ENCODE results near the gene THRAP3. TPM values are rescaled to one million over a fixed set of nuclear protein-coding genes. Genes with fewer than 3 reads are reported as not detected.

The THRAP3 gene
- total RNA-seq, 1 donor from 2014 or later: 119 TPM

DNA sequence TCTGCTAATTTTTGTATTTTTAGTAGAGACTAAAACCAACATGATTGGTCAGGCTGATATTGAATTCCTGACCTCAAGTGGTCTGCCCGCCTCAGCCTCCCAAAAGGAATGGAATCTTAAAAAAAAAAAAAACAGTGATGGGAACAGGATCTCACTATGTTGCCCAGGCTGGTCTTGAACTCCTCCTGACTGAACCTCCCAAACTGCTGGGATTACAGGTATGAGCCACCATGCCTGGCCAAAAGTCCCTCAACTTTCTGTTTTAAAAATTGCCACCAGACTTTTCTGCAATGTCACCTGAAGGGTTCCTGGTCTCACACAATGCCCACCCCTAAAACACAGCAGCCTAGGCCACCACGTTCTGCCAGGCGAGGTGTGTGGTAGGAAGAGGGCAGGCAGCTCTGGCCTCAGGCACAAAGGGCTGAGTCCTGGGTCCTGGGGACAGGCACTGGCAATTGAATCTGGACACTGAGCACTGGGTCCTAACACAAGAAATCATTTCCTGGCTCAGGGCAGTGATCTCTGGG, 21.2 kb upstream of the THRAP3 start:
- no peaks in the 10 kb centered on the region for H3K4me1 Mint-ChIP-seq (ENCODE audit: low read depth, unreplicated experiment)
- H3K27ac Mint-ChIP-seq (ENCODE audit: unreplicated experiment): no peak overlapping the region
- peaks cover 1% of the 10 kb centered on the region for H3K27me3 Mint-ChIP-seq (ENCODE audit: unreplicated experiment)
- no peak for DNase-seq
- TF ChIP-seq, protein P1, sequence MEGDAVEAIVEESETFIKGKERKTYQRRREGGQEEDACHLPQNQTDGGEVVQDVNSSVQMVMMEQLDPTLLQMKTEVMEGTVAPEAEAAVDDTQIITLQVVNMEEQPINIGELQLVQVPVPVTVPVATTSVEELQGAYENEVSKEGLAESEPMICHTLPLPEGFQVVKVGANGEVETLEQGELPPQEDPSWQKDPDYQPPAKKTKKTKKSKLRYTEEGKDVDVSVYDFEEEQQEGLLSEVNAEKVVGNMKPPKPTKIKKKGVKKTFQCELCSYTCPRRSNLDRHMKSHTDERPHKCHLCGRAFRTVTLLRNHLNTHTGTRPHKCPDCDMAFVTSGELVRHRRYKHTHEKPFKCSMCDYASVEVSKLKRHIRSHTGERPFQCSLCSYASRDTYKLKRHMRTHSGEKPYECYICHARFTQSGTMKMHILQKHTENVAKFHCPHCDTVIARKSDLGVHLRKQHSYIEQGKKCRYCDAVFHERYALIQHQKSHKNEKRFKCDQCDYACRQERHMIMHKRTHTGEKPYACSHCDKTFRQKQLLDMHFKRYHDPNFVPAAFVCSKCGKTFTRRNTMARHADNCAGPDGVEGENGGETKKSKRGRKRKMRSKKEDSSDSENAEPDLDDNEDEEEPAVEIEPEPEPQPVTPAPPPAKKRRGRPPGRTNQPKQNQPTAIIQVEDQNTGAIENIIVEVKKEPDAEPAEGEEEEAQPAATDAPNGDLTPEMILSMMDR (IDR thresholded peaks at IDR 0.05; ENCODE audit: partially characterized antibody, unreplicated experiment): no peak
- H3K36me3 Mint-ChIP-seq (ENCODE audit: unreplicated experiment): no peaks in the 10 kb centered on the region
- no peak overlapping the region for H3K4me3 Mint-ChIP-seq (ENCODE audit: unreplicated experiment)
- peaks cover 5% of the 10 kb centered on the region for H3K9me3 Mint-ChIP-seq (ENCODE audit: unreplicated experiment)

DNA sequence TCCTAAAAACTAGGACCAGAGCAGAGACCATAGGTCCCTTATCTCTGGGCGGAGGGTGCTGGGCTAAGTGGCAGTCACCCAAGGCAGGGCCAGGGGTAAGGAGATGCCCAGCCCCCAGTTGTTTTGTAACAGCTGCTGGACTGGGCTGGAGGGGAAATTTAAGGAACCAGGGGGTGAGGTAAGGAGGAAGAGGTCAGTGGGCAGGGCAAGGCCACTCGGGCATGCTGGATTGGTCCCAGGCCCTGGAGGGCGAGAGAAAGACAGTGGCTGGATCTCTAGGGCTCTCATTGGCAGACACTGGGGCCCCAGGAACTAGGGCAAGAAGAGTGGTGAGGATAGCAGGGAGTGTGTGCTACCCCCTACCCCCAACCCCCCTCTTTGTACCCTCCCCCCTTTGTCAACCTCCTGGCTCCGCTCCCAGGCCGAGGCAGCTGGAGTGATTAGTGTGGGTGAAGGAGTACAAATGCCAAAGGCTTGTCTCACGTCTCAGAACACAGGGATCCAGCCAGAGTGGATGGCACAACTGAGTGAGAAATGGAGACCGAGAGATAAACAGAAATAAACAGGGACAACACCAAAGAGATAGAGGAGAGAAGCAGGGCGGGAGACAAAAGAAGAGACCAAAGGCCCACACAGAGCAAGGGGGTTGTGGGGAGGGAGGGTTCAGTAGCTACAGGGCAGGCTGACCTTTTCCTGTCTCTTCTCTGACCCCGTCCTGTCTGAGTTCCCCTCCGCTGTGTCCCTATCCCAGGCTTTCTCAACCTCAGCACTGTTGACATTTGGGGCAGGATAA, 20.5 kb upstream of the THRAP3 start:
- no peak overlapping the region for H3K27ac Mint-ChIP-seq (ENCODE audit: unreplicated experiment)
- DNase-seq: no peak

DNA sequence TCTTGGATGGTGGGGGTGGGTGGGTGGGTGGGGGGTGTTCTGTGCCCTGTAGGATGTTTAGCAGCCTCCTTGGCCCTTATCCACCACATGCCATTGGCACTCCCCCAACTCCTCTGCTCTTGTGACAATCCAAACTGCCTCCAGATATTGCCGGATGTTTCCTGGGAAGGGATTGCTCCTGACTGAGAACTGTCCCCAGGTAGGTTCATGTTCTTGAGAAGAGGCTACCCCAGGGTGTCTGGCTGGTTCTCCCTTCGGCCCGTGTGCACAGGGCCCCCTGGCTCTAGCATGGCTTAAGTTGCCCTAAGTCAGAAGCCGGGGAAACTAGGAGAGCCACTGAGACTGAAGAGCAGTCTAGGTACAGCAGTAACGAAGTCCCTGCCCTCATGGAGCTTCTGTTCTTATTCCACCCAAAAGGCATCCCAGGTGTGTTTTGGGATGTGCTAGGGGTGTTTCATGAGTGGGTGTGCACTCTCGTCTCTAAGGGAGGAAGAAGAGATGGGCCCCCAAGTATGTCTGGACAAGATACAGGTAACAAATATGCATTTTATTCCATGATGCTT, 19.8 kb upstream of the THRAP3 start:
- no peaks in the 10 kb centered on the region for H3K36me3 Mint-ChIP-seq (ENCODE audit: unreplicated experiment)
- peaks cover 1% of the 10 kb centered on the region for H3K27me3 Mint-ChIP-seq (ENCODE audit: unreplicated experiment)
- TF ChIP-seq, protein P1 (IDR thresholded peaks at IDR 0.05; ENCODE audit: partially characterized antibody, unreplicated experiment): no peak
- no peak for DNase-seq
- no peaks in the 10 kb centered on the region for H3K4me1 Mint-ChIP-seq (ENCODE audit: low read depth, unreplicated experiment)
- H3K4me3 Mint-ChIP-seq (ENCODE audit: unreplicated experiment): no peak overlapping the region
- H3K27ac Mint-ChIP-seq (ENCODE audit: unreplicated experiment): no peak overlapping the region
- peaks cover 5% of the 10 kb centered on the region for H3K9me3 Mint-ChIP-seq (ENCODE audit: unreplicated experiment)

More for the DNA sequence above, 20.5 kb upstream of the THRAP3 start:
- Mint-ChIP-seq H3K36me3 (ENCODE audit: unreplicated experiment) (no peaks in the 10 kb centered on the region), H3K4me3 (ENCODE audit: unreplicated experiment) (no peak overlapping the region), H3K9me3 (ENCODE audit: unreplicated experiment) (peaks cover 5% of the 10 kb centered on the region), H3K27me3 (ENCODE audit: unreplicated experiment) (peaks cover 1% of the 10 kb centered on the region), H3K4me1 (ENCODE audit: low read depth, unreplicated experiment) (no peaks in the 10 kb centered on the region)
- TF ChIP-seq, protein P1 (IDR thresholded peaks at IDR 0.05; ENCODE audit: partially characterized antibody, unreplicated experiment): no peak

DNA sequence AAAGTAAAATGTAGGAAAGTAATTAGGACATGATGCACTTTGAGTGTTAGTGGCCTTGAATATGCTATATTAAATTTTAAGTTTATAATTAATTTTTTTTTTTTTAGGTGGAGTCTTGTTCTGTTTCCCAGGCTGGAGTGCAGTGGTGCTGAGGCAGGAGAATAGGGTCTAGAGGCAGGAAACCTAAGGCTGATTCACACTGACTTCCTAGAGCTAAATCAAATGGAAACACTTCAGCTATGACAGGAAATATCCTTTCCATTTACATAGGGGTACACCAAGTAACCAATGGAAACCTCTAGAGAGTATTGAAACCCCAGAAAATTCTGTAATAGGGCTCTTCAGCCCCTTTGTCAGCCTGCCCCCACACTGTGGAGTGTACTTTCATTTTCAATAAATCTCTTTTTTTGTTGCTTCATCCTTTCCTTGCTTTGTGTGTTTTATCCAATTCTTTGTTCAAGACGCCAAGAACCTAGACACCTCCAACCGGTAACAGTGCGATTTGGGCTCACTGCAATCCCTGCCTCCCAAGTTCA, 17.9 kb upstream of the THRAP3 start:
- Mint-ChIP-seq H3K36me3 (ENCODE audit: unreplicated experiment) (no peaks in the 10 kb centered on the region), H3K27me3 (ENCODE audit: unreplicated experiment) (peaks cover 1% of the 10 kb centered on the region), H3K4me1 (ENCODE audit: low read depth, unreplicated experiment) (no peaks in the 10 kb centered on the region), H3K4me3 (ENCODE audit: unreplicated experiment) (no peak overlapping the region), H3K9me3 (ENCODE audit: unreplicated experiment) (peaks cover 2% of the 10 kb centered on the region), H3K27ac (ENCODE audit: unreplicated experiment) (no peak overlapping the region)
- no peak for DNase-seq
- TF ChIP-seq, protein P1 (IDR thresholded peaks at IDR 0.05; ENCODE audit: partially characterized antibody, unreplicated experiment): no peak

DNA sequence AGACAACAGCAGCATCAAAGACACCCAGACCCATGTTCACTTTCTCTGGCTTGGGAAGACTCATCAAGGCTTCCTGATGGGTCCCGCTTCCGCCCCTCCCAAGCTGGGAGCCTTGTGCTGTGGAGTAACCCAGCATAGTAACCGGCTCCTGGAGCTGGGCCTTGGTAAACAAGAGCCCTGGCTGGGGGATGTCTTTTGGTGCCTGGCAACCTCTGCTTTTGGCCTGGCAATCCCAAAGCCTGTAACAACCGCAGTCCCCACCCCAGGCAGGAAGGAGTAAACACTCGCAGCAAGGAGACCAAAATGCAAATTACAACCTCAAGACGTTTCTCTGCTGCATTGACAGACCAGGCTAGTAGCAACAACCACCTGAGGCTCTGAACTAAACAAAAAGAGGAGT, 16.9 kb upstream of the THRAP3 start:
- TF ChIP-seq, protein P1 (IDR thresholded peaks at IDR 0.05; ENCODE audit: partially characterized antibody, unreplicated experiment): no peak
- H3K27ac Mint-ChIP-seq (ENCODE audit: unreplicated experiment): no peak overlapping the region
- DNase-seq: no peak

More for the DNA sequence above, 16.9 kb upstream of the THRAP3 start:
- H3K27me3 Mint-ChIP-seq (ENCODE audit: unreplicated experiment): peaks cover 1% of the 10 kb centered on the region
- peaks cover 2% of the 10 kb centered on the region for H3K9me3 Mint-ChIP-seq (ENCODE audit: unreplicated experiment)
- no peaks in the 10 kb centered on the region for H3K4me1 Mint-ChIP-seq (ENCODE audit: low read depth, unreplicated experiment)
- no peak overlapping the region for H3K4me3 Mint-ChIP-seq (ENCODE audit: unreplicated experiment)
- H3K36me3 Mint-ChIP-seq (ENCODE audit: unreplicated experiment): no peaks in the 10 kb centered on the region

Measured in glutamatergic neuron (in vitro differentiated cells).